ENCODE measurements around the gene RPTOR.

DNA sequence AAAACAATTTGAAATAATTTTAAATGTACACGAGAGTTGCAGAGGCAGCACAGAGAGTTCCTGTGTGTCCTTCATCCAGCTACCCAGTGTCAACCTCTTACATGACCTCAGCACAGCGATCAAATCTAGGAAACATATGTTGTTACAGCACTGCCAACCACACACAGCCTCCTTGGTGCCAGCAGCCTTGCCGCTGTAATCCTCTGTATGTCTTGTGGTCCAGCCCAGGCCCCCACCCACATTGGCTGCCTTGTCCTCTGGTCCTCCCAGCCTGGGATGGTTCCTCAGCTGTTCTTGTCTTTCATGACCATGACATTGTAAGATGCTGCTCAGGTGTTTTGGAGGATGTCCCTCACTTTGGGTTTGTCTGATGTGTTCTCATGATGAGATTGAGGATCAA lies 178.0 kb downstream of the RPTOR start:
- TF ChIP-seq, protein P1, sequence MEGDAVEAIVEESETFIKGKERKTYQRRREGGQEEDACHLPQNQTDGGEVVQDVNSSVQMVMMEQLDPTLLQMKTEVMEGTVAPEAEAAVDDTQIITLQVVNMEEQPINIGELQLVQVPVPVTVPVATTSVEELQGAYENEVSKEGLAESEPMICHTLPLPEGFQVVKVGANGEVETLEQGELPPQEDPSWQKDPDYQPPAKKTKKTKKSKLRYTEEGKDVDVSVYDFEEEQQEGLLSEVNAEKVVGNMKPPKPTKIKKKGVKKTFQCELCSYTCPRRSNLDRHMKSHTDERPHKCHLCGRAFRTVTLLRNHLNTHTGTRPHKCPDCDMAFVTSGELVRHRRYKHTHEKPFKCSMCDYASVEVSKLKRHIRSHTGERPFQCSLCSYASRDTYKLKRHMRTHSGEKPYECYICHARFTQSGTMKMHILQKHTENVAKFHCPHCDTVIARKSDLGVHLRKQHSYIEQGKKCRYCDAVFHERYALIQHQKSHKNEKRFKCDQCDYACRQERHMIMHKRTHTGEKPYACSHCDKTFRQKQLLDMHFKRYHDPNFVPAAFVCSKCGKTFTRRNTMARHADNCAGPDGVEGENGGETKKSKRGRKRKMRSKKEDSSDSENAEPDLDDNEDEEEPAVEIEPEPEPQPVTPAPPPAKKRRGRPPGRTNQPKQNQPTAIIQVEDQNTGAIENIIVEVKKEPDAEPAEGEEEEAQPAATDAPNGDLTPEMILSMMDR (IDR thresholded peaks at IDR 0.05 in 4 of 5, conservative IDR thresholded peaks at IDR 0.05 in 1 of 5) = no peak
- no peak for TF ChIP-seq POLR2A (IDR thresholded peaks at IDR 0.05)

All from gastrocnemius medialis (tissue), 4 donors.